A673 (cell line): ENCODE data around the gene PICALM. TPM values are rescaled to one million over a fixed set of nuclear protein-coding genes. Genes with fewer than 3 reads are reported as not detected.

Source experiments
- BruUV-seq: library from RNA; stranded (reverse); fragments of 400-500 nt; replicated peaks from 2 replicates; lab custom pipeline; 2021; lab: Mats Ljungman, UMichigan
- CTCF ChIA-PET: fragments of 300-600 bp; sonication (Branson Sonifier 250); formaldehyde crosslinking; loops from one replicate; lab custom pipeline; 2022; ENCODE audit warnings: antibody characterized with exemption; lab: Charles Lee
- POLR2A ChIA-PET: fragments of 300-600 bp; sonication (Branson Sonifier 250); formaldehyde crosslinking; loops from one replicate; lab custom pipeline; 2022; ENCODE audit warnings: antibody characterized with exemption; ENCODE audit not compliant: low non-redundant PET; lab: Charles Lee
- DNase-seq: peaks from one replicate; pipeline ENCODE4 v3.0.0-alpha.2; 2015; ENCODE audit warnings: low spot score
- H3K27ac ChIP-seq: fragments of 200-600 bp; sonication (generic); 2 replicates; pipeline ENCODE4 v1.5.1; 2016; ENCODE audit warnings: mixed run types, low read depth, mild to moderate bottlenecking, mixed read lengths, antibody characterized with exemption, low read length; ENCODE audit not compliant: poor library complexity, severe bottlenecking
- H3K27me3 ChIP-seq: fragments of 200-600 bp; sonication (generic); replicated peaks from 2 replicates; pipeline ENCODE4 v1.6.1; 2017; ENCODE audit warnings: mixed run types, low read depth, mild to moderate bottlenecking, mixed read lengths, antibody characterized with exemption, low read length; ENCODE audit not compliant: insufficient read depth, poor library complexity
- H3K36me3 ChIP-seq: fragments of 200-600 bp; sonication (generic); 2 replicates; pipeline ENCODE4 v1.6.1; 2016; ENCODE audit warnings: mixed run types, mild to moderate bottlenecking, mixed read lengths, antibody characterized with exemption, low read length; ENCODE audit not compliant: insufficient read depth, poor library complexity, severe bottlenecking
- H3K4me1 ChIP-seq: fragments of 200-600 bp; sonication (generic); 2 replicates; pipeline ENCODE4 v1.6.1; 2017; ENCODE audit warnings: mixed run types, mild to moderate bottlenecking, mixed read lengths, antibody characterized with exemption, low read length; ENCODE audit not compliant: insufficient read depth, poor library complexity, severe bottlenecking
- H3K4me3 ChIP-seq: fragments of 200-600 bp; sonication (generic); 2 replicates; pipeline ENCODE4 v1.5.1; 2016; ENCODE audit warnings: low read depth, mixed run types, mild to moderate bottlenecking, mixed read lengths, low read length; ENCODE audit not compliant: poor library complexity, severe bottlenecking
- H3K9me3 ChIP-seq: fragments of 200-600 bp; sonication (generic); 2 replicates; pipeline ENCODE4 v1.6.1; 2016; ENCODE audit warnings: mixed run types, low read depth, mild to moderate bottlenecking, mixed read lengths, antibody characterized with exemption, low read length; ENCODE audit not compliant: poor library complexity, severe bottlenecking
- CTCF ChIP-seq: fragments of 300-800, 200-600 bp; sonication (generic); conservative IDR thresholded peaks from 2 replicates; pipeline ENCODE4 v1.5.1; 2017; ENCODE audit warnings: low read depth, mild to moderate bottlenecking, antibody characterized with exemption, low read length, moderate library complexity, mixed read lengths
- EZH2 ChIP-seq: fragments of 200-600 bp; sonication (generic); IDR thresholded peaks from 2 replicates; pipeline ENCODE4 v1.6.1; 2017; ENCODE audit warnings: borderline replicate concordance, low read depth, mild to moderate bottlenecking, mixed read lengths, antibody characterized with exemption, low read length; ENCODE audit not compliant: poor library complexity, severe bottlenecking
- intact Hi-C: fragments of 100-400 bp; cut with micrococcal nuclease; formaldehyde crosslinking; loops from one replicate; pipeline ENCODE4 v1.10.0; 2022; ENCODE audit not compliant: unreplicated experiment
- total RNA-seq: library from RNA; stranded (reverse); gene quantifications from 2 replicates; pipeline ENCODE4 v1.2.3, GENCODE V29; 2021

PICALM gene
- total RNA-seq, 1 experiment from 2014 or later = 174 TPM

- Histone ChIP-seq H3K4me1 (no peaks in the 10 kb centered on the region), H3K9me3 (no peaks in the 10 kb centered on the region), H3K36me3 (no peaks in the 10 kb centered on the region), H3K27me3 (no peaks in the 10 kb centered on the region), H3K27ac (no peak overlapping the region), H3K4me3 (no peak overlapping the region)
- DNase-seq = no peak
- intact Hi-C loops = loop anchor here (2.0 kb wide), 2 partner anchors 257 to 879 kb away; no protein-coding TSS in a partner anchor
- ChIA-PET CTCF (interaction anchor here (0.6 to 1.0 kb wide), 3 partner anchors 151 to 351 kb away, joined by 3 to 5 read pairs (median 4); no protein-coding TSS in a partner anchor), POLR2A (interaction anchor here (0.6 kb wide), 1 partner anchor 40 kb away, joined by 5 read pairs; no protein-coding TSS in a partner anchor)
- no TSS peak for BruUV-seq
- TF ChIP-seq CTCF = no peak
- no peak for TF ChIP-seq EZH2
Measured at GRCh38 chr11:85939099-85940015, 129.5 kb downstream of the PICALM start.

GRCh38 chr11:85937835-85938234, 131.0 kb downstream of the PICALM start:
- POLR2A ChIA-PET = no interaction called here
- intact Hi-C loops = no loop called here
- no peak overlapping the region for H3K4me3 ChIP-seq
- TF ChIP-seq CTCF (no peak), EZH2 (no peak)
- no TSS peak for BruUV-seq
- H3K4me1 ChIP-seq = no peaks in the 10 kb centered on the region
- no peak overlapping the region for H3K27ac ChIP-seq
- no peaks in the 10 kb centered on the region for H3K9me3 ChIP-seq
- CTCF ChIA-PET = no interaction called here
- H3K36me3 ChIP-seq = no peaks in the 10 kb centered on the region
- H3K27me3 ChIP-seq = no peaks in the 10 kb centered on the region
- no peak for DNase-seq

GRCh38 chr11:85935751-85936150, 133.1 kb downstream of the PICALM start:
- Histone ChIP-seq H3K27ac (no peak overlapping the region), H3K27me3 (no peaks in the 10 kb centered on the region), H3K36me3 (no peaks in the 10 kb centered on the region), H3K4me3 (no peak overlapping the region), H3K4me1 (no peaks in the 10 kb centered on the region), H3K9me3 (no peaks in the 10 kb centered on the region)
- BruUV-seq = no TSS peak
- TF ChIP-seq EZH2 (no peak), CTCF (no peak)
- ChIA-PET CTCF (no interaction called here), POLR2A (interaction anchor here (0.7 kb wide), 1 partner anchor 25 kb away, joined by 10 read pairs; no protein-coding TSS in a partner anchor)
- intact Hi-C loops = no loop called here
- DNase-seq = no peak
